ENCODE results near the gene FRG2B.
"Not testable (repeated sequence)": the region's sequence is repeated elsewhere in the genome, so short reads cannot be mapped to it uniquely, and the experiment has no call there.

The FRG2B gene

GRCh38 chr10:133592716-133593115 is 33.9 kb downstream of the FRG2B start:
- DNase-seq = no peak

GRCh38 chr10:133590970-133591359 is 35.6 kb downstream of the FRG2B start:
- no peak for DNase-seq

- no peak for DNase-seq
Observed at GRCh38 chr10:133590226-133590969, 36.2 kb downstream of the FRG2B start.

- DNase-seq = not testable (repeated sequence)
Observed at GRCh38 chr10:133577037-133577436, 49.6 kb downstream of the FRG2B start.
